NCI-H1694 treated with DMSO at 0.1 percent for 48 hours (cell line): ENCODE measurements around the gene GET4.
A peak's percentile ranks its signal among the peaks of the same experiment; 100 is the strongest.
"Not testable (repeated sequence)": the region's sequence is repeated elsewhere in the genome, so short reads cannot be mapped to it uniquely, and the experiment has no call there.

Experiments used
- DNase-seq: peaks from one replicate; lab custom pipeline; 2025; lab: John Stamatoyannopoulos, UW

GET4 gene

GRCh38 chr7:871900-872537, 4.3 kb upstream of the GET4 start:
- no peak for DNase-seq

- DNase-seq, result not testable (repeated sequence)
Measured at GRCh38 chr7:872685-873084, 3.7 kb upstream of the GET4 start.

GRCh38 chr7:873367-874002, 2.9 kb upstream of the GET4 start:
- peak; percentile 84 for DNase-seq

- no peak for DNase-seq
Measured at GRCh38 chr7:874031-874749, 2.2 kb upstream of the GET4 start.

GRCh38 chr7:875051-875450, 1.3 kb upstream of the GET4 start:
- DNase-seq, result no peak

- no peak for DNase-seq
Measured at GRCh38 chr7:875476-876076, 778 bp upstream of the GET4 start.

- DNase-seq, result no peak
Measured at GRCh38 chr7:876972-877311, 588 bp downstream of the GET4 start.

- DNase-seq, result no peak
Measured at GRCh38 chr7:877312-878232, 1.2 kb downstream of the GET4 start.

- no peak for DNase-seq
Measured at GRCh38 chr7:879093-879492, 2.7 kb downstream of the GET4 start.

- no peak for DNase-seq
Measured at GRCh38 chr7:879706-880105, 3.4 kb downstream of the GET4 start.

- no peak for DNase-seq
Measured at GRCh38 chr7:880450-880849, 4.1 kb downstream of the GET4 start.

GRCh38 chr7:881441-882234, 5.3 kb downstream of the GET4 start:
- DNase-seq, result no peak

GRCh38 chr7:882336-883035, 6.1 kb downstream of the GET4 start:
- DNase-seq, result no peak

- no peak for DNase-seq
Measured at GRCh38 chr7:883055-884021, 7.0 kb downstream of the GET4 start.

GRCh38 chr7:884191-885003, 8.0 kb downstream of the GET4 start:
- DNase-seq, result no peak

- DNase-seq, result no peak
Measured at GRCh38 chr7:885261-885892, 9.0 kb downstream of the GET4 start.

GRCh38 chr7:885893-886625, 9.7 kb downstream of the GET4 start:
- no peak for DNase-seq
